IPS-15b (cell line): ENCODE data around the gene ZFP36.

Experiments used
- H3K27me3 ChIP-seq: one replicate; pipeline ENCODE4 v1.6.1; 2013; ENCODE audit warnings: low read length; ENCODE audit not compliant: control insufficient read depth, insufficient read depth
- H3K36me3 ChIP-seq: one replicate; pipeline ENCODE4 v1.6.1; 2013; ENCODE audit warnings: low read length; ENCODE audit not compliant: control insufficient read depth, insufficient read depth
- H3K4me1 ChIP-seq: one replicate; pipeline ENCODE4 v1.6.1; 2013; ENCODE audit warnings: mild to moderate bottlenecking, low read length; ENCODE audit not compliant: control insufficient read depth, insufficient read depth
- H3K4me3 ChIP-seq: one replicate; pipeline ENCODE4 v1.5.1; 2013; ENCODE audit warnings: low read depth, low read length
- H3K9ac ChIP-seq: one replicate; pipeline ENCODE4 v1.6.1; 2013; ENCODE audit warnings: low read depth, mild to moderate bottlenecking, low read length
- H3K9me3 ChIP-seq: one replicate; pipeline ENCODE4 v1.6.1; 2013; ENCODE audit warnings: mild to moderate bottlenecking, low read length; ENCODE audit not compliant: control insufficient read depth, insufficient read depth

Gene ZFP36, protein sequence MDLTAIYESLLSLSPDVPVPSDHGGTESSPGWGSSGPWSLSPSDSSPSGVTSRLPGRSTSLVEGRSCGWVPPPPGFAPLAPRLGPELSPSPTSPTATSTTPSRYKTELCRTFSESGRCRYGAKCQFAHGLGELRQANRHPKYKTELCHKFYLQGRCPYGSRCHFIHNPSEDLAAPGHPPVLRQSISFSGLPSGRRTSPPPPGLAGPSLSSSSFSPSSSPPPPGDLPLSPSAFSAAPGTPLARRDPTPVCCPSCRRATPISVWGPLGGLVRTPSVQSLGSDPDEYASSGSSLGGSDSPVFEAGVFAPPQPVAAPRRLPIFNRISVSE

DNA sequence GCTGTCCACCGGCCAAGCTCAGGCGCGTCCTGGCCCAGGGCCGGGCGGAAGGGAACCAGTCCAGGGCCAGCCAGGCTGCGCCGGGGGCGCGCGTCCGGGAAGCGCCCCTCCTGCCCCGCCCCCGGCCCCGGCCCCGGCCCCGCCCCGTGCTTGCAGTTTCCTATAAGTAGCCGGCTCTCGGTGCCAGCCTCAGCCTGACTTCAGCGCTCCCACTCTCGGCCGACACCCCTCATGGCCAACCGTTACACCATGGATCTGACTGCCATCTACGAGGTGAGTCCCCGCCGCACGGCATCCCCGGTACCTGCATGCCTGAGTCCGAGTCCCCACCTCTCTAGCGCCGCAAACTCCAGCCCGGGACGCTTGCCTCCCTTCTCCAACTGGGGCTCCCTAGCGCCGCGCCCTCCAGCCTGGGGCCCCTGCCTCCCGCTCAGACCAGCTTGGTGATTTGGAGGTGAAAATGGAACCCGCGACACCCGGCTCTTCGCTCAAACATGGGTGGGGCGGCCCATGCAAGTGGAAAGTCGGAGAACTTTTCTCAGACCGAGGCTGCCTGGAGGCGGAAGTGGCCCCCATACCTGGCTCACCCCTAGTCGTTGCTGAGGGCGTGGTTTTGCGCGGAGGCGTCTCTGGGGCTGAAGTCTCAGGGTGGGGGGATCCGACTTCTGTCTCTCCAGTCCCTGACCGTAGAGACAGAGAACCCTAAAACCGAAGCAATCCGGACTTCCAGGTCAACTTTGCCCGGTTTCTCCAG, at the start of gene ZFP36:
TSS of gene ZFP36 (plus strand) at position 192 of the 754 bp plus-strand sequence. CDS start at position 250, 58 bp downstream.
- Histone ChIP-seq H3K9me3 (no peaks in the 10 kb centered on the region), H3K9ac (peak within 1 kb of the TSS; percentile 65), H3K36me3 (peaks cover 10% of the 10 kb centered on the region), H3K4me1 (peaks cover 23% of the 10 kb centered on the region), H3K27me3 (no peaks in the 10 kb centered on the region), H3K4me3 (peak within 1 kb of the TSS; percentile 95)

DNA sequence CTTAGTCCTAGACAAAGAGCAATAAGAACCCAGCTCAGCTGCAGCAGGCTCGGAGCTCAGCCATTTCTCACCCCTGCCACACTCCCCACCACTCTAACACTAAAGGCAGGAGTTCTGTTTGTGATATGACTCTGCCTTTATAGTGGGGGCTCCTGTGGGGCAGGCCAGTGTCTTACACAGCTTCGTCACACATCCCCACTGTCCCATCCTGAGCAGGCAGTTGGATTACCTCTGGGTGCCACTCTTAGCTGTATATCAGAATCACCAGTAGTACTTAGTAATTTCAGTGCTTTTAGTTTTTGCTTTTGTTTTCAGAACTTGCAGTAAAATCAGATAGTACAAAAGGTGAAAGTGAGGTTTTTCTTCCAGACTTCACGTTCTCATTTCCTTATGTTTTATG, 47.6 kb upstream of the ZFP36 start:
- Histone ChIP-seq H3K9me3 (no peaks in the 10 kb centered on the region), H3K4me1 (no peaks in the 10 kb centered on the region), H3K36me3 (peaks cover 36% of the 10 kb centered on the region), H3K27me3 (no peaks in the 10 kb centered on the region), H3K4me3 (no peak overlapping the region), H3K9ac (no peak overlapping the region)

DNA sequence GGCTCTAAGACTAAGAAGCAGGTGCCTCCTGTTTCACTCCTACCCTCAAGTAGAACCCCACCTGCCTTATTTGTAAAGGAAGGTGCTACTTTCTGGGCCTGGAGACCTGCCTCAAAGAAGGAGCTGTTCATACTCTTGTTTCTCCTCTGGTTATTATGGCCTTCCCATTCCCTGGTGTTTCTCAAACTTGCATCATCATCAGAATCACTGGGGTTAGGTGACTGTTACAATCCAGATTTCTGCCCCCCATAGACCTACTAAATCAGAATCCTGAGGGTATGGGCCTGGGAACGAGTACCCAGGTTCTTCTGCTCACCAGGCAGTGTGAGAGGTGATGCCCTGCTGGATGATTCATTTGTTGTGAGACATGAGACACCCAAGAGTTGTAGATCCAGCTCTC, 46.0 kb upstream of the ZFP36 start:
- H3K4me3 ChIP-seq: no peak overlapping the region
- no peaks in the 10 kb centered on the region for H3K9me3 ChIP-seq
- H3K9ac ChIP-seq: no peak overlapping the region
- H3K4me1 ChIP-seq: no peaks in the 10 kb centered on the region
- no peaks in the 10 kb centered on the region for H3K27me3 ChIP-seq
- peaks cover 30% of the 10 kb centered on the region for H3K36me3 ChIP-seq

DNA sequence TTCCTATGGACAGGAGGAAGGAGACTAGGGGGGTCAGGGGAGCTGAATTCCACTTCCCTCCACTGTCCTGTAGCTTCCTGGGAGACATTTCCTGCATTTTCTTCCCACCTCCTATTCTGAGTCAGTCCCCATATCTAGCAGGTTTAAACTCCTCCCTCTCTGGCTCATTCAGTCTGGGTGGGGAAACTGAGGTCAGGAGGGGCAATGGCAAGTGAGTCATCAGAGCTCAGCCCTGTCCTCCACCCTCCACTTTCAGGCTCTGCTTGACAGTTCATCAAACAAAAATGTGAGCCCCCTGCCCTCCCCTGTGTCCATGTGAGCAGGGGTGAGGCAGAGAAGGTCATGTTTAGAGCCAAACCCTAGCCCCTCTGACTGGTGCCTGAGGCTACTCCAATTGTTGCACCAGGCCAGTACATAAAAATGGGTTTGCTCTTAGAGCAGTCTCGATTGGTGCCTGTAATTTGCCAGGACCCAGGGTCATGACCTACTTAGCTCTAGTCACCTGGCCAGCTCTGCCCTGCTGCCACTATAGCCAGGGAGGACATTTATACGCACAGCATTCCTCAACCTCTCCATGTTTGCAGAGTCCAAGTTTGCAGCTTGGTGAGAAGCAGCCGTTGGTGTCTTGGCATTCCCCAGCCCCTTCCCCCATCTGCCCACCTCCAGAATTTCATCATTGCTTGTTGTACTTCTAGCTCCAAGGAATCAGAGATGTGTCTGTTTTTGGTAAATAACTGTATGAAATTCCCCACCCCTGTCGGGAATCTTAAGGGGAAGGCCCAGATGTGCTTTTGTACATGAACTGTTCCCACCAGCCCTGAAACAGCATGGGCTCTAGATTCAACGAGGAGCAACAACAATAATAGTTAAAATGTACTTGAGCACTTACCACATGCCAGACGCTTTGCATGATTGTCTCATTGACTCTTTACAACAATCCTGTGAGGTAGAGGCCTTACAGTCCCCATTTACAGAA, 43.7 kb upstream of the ZFP36 start:
- Histone ChIP-seq H3K4me3 (no peak overlapping the region), H3K27me3 (no peaks in the 10 kb centered on the region), H3K9ac (no peak overlapping the region), H3K4me1 (no peaks in the 10 kb centered on the region), H3K36me3 (peaks cover 22% of the 10 kb centered on the region), H3K9me3 (no peaks in the 10 kb centered on the region)

DNA sequence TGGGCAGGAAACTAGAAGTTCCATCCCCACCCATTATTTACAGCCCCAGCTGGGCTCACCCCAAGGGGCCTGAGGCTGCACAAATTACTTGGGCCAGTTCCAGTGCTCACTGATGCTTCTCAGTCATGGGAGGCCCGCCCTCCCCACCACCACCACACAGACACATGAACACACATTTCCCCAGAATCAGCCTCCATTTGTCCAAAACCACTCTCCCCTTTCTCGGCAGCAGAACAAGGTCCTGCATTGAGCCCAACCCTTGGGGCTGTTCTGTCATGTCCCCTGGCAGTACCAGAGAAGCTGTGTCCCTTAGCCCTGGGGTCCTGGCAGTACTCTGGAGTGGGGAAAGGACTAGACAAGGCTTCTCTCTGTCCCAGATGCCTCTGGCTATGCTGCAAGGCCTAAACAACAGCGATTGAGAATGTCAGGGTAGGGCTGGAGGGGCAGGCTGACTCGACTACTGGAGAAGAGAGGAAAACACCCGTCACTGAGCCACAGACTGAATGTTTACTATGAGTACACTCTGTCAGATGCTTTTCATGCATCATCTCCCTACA, 42.7 kb upstream of the ZFP36 start:
- peaks cover 14% of the 10 kb centered on the region for H3K36me3 ChIP-seq
- H3K9ac ChIP-seq: no peak overlapping the region
- no peaks in the 10 kb centered on the region for H3K27me3 ChIP-seq
- H3K4me3 ChIP-seq: no peak overlapping the region
- H3K9me3 ChIP-seq: no peaks in the 10 kb centered on the region
- H3K4me1 ChIP-seq: no peaks in the 10 kb centered on the region

DNA sequence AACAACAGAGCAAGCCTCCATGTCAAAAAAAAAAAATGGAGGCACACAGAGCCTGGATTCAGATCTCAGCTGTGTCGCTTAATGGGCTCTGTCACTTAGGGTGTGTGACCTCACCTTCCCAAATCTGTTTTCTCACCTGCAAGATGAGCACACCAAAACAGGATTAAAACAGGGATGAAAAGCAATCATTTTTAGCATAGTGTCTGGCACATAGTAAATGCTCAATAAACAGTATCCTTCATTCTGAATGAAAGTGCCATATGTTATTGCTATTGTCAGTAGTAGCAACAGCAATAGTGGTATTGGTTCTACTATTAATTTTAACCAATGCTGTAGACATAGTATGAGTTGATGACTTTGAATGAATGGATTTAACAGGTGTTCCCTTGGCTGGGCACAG, 41.1 kb upstream of the ZFP36 start:
- Histone ChIP-seq H3K4me3 (no peak overlapping the region), H3K9ac (no peak overlapping the region), H3K4me1 (no peaks in the 10 kb centered on the region), H3K9me3 (no peaks in the 10 kb centered on the region), H3K27me3 (no peaks in the 10 kb centered on the region), H3K36me3 (peaks cover 17% of the 10 kb centered on the region)

DNA sequence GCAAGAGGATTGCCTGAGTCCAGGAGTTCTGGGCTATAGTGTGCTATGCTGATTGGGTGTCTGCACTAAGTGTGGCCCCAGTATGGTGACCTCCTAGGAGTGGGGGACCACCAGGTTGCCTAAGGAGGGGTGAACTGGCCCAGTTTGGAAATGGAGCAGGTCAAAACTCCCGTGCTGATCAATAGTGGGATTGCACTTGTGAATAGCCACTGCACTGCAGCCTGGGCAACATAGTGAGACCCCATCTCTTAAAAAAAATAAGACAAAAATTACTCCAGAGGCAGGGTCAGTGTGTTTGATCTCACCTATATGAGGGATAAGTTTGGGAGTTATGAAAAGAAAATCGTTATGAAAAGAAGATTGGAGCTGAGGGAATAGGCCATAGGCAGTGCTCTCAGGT, 37.4 kb upstream of the ZFP36 start:
- H3K27me3 ChIP-seq: no peaks in the 10 kb centered on the region

DNA sequence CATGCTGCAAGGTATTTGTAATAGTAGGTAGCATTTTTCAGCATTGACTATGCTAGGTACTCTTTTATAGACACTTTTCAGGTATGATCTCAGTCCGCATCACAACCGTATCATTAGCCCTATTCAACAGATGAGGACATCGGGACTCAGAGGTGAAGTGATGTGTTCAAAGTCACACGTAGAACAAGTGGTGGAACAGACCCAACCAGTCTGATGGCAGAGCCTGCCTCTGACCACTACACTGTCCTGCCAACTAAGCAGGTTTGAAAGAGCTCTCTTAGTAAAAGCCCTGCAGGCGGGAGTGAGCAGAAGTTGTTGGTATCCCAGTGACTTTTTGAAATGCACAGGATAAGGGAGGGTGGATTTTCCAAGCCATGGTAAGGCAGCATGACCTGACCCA, 35.9 kb upstream of the ZFP36 start:
- H3K4me1 ChIP-seq: no peaks in the 10 kb centered on the region
- no peak overlapping the region for H3K9ac ChIP-seq
- H3K9me3 ChIP-seq: no peaks in the 10 kb centered on the region
- no peak overlapping the region for H3K4me3 ChIP-seq
- peaks cover 34% of the 10 kb centered on the region for H3K36me3 ChIP-seq
- H3K27me3 ChIP-seq: no peaks in the 10 kb centered on the region

More for the DNA sequence above, 37.4 kb upstream of the ZFP36 start:
- Histone ChIP-seq H3K4me1 (no peaks in the 10 kb centered on the region), H3K36me3 (peaks cover 24% of the 10 kb centered on the region), H3K4me3 (no peak overlapping the region), H3K9me3 (no peaks in the 10 kb centered on the region), H3K9ac (no peak overlapping the region)

DNA sequence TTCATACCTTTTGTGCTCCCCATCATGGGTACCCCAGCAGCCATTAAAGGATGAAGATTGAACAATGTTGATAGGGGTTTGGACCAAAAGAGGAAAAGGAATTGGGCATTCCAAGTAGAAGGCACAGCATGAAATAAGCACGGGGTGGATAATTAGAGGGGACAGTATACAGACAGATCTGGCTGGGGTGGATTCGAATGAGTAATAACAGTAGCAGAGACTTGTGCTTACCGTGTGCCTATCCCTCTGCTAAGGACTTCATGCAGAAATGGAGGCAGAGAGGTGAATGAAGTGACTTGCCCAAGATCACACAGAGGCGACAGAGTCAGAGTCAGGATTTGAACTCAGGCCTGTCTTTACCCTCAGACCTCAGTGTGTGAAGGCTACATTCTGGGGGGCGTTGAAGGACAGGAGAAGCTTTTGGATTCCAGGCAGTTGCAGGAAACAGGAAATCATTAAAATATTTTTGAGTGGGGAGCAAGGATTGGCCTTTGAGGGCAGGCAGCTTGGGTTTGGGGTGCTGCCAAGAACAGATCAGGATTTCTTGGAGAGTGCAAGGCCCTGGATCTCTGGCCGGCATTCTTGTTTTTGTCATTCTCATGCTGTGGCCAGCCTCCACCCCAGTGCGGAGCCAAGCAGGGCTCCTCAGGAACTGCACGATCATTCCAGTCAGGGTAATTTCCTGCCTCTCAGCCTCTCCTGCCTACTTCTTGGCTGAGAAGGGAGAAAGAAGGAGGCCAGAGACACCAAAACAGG, 34.4 kb upstream of the ZFP36 start:
- Histone ChIP-seq H3K4me3 (no peak overlapping the region), H3K9me3 (no peaks in the 10 kb centered on the region), H3K36me3 (peaks cover 42% of the 10 kb centered on the region), H3K27me3 (no peaks in the 10 kb centered on the region), H3K4me1 (no peaks in the 10 kb centered on the region), H3K9ac (no peak overlapping the region)

DNA sequence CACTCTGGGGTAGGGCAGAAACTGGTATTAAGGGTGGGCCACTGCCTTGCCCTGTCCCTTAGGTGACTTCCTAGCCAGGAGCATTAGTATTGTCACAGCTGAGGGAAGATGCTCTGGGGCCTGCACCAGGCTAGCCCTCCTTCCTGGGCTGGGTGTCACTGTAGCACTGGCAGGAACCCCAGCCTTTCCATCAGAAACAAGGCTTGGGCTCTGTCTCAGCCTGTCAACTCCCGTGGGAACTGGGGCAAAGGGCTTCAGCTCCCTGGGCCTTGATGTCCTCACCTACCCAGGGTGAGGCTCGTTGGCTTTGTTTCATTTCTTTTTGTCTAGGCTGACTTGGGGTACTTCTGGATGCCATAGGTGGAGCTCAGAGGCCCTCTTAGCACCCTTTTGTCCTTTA, 33.7 kb upstream of the ZFP36 start:
- no peaks in the 10 kb centered on the region for H3K9me3 ChIP-seq
- H3K4me1 ChIP-seq: no peaks in the 10 kb centered on the region
- H3K4me3 ChIP-seq: no peak overlapping the region
- no peaks in the 10 kb centered on the region for H3K27me3 ChIP-seq
- peaks cover 49% of the 10 kb centered on the region for H3K36me3 ChIP-seq
- H3K9ac ChIP-seq: no peak overlapping the region

DNA sequence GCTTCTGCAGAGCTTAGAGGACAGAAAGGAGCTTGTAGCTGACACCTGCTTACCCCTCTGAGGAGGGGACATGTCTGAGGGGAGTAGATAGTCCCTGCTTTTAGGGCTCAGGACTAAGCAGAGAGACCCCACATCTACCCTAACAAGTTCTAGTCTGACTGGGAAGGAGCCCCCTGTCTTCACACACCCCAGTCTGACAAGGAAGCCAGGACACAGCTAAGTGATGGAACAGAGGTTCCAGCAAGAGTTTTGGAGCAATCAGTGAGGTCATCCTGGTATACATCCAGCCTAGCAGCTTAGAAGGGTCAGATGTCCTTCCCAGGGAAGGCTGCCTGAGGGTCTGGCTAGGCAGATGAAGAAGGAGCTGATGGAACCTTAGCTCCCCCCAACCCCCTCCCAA, 30.7 kb upstream of the ZFP36 start:
- Histone ChIP-seq H3K36me3 (peaks cover 58% of the 10 kb centered on the region), H3K4me3 (no peak overlapping the region), H3K4me1 (no peaks in the 10 kb centered on the region), H3K27me3 (no peaks in the 10 kb centered on the region), H3K9ac (no peak overlapping the region), H3K9me3 (no peaks in the 10 kb centered on the region)
